Suprapubic skin (tissue), 4 donors: ENCODE data around the gene GALNT17. TPM values are rescaled to one million over a fixed set of nuclear protein-coding genes. Genes with fewer than 3 reads are reported as not detected.
A peak's percentile ranks its signal among the peaks of the same experiment; 100 is the strongest.

Experiments used
- DNase-seq, 2 donors: peaks; one replicate each; pipeline ENCODE4 v3.0.0-alpha.2; 2019; ENCODE audit warnings: low spot score in 2 of 2
- H3K27ac ChIP-seq: fragments of 200-600 bp; sonication (generic); one replicate; pipeline ENCODE4 v1.5.1; 2019
- H3K27me3 ChIP-seq: fragments of 200-600 bp; sonication (generic); one replicate; pipeline ENCODE4 v1.5.1; 2019
- H3K36me3 ChIP-seq: fragments of 200-600 bp; sonication (generic); one replicate; pipeline ENCODE4 v1.5.1; 2019
- H3K4me1 ChIP-seq: fragments of 200-600 bp; sonication (generic); one replicate; pipeline ENCODE4 v1.5.1; 2019
- H3K4me3 ChIP-seq: fragments of 200-600 bp; sonication (generic); one replicate; pipeline ENCODE4 v1.5.1; 2019; ENCODE audit warnings: mild to moderate bottlenecking
- H3K9me3 ChIP-seq: fragments of 200-600 bp; sonication (generic); one replicate; pipeline ENCODE4 v1.5.1; 2019
- EP300 ChIP-seq: sonication (generic); formaldehyde crosslinking; IDR thresholded peaks from one replicate; pipeline ENCODE4 v1.6.1; 2017; ENCODE audit warnings: antibody characterized with exemption
- POLR2A ChIP-seq, 2 donors: fragments of 450-650 bp; IDR thresholded peaks; one replicate each; pipeline ENCODE4 v1.6.1; 2017; ENCODE audit warnings: antibody characterized with exemption in 2 of 2, mild to moderate bottlenecking in 2 of 2, moderate library complexity in 2 of 2
- POLR2AphosphoS5 ChIP-seq, 3 donors: sonication (generic); formaldehyde crosslinking; IDR thresholded peaks; one replicate each; pipeline ENCODE4 v1.6.1; 2017; ENCODE audit warnings: antibody characterized with exemption in 3 of 3
- WGBS: methylation state at CpG from one replicate; pipeline ENCODE4 v1.1.5; 2018; 5-methylcytosine and 5-hydroxymethylcytosine counted together
- total RNA-seq, 4 donors: library from RNA; depleted of rRNA; stranded (reverse); fragments of >200 nt; gene quantifications; one replicate each; pipeline ENCODE4 v1.1.0, GENCODE V29; 2016
- TF ChIP-seq, protein P1 (sequence below), 2 donors: fragments of 200-600 bp in 1 of 2; fragments of 450-650 bp in 1 of 2; sonication (generic) in 1 of 2; IDR thresholded peaks; one replicate each; pipeline ENCODE4 v1.5.1; 2016 to 2019; ENCODE audit warnings: antibody characterized with exemption in 2 of 2, mild to moderate bottlenecking in 1 of 2, moderate library complexity in 1 of 2

The GALNT17 gene
- total RNA-seq, 4 donors from 2014 or later, result 2.0 to 4.7 (median 2.7) TPM

DNA sequence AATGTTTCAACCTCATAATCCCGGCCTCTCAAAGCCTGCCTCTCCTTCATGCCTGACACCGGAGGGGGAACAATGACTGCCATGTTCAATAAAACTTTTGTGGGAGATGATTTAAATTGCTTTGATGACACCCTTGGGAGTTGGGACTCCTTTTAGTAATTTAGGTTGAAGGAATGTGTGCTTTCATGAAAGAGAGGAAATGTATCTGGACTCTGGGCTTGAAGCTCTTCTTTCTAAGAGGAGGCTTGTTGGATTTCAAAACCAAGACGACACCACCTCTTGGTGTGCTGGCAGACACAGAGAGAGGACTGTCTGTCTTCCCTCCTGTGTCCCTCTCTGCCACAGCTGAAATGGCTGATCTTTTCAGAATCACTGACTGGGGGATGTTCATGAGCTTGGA lies 168.1 kb downstream of the GALNT17 start:
- no peak for DNase-seq
- 46% methylated on average over 3 of the region's 3 CpGs for WGBS
- TF ChIP-seq POLR2A (IDR thresholded peaks at IDR 0.05) (no peak), POLR2AphosphoS5 (IDR thresholded peaks at IDR 0.05) (no peak), EP300 (no peak)
- TF ChIP-seq, protein P1, sequence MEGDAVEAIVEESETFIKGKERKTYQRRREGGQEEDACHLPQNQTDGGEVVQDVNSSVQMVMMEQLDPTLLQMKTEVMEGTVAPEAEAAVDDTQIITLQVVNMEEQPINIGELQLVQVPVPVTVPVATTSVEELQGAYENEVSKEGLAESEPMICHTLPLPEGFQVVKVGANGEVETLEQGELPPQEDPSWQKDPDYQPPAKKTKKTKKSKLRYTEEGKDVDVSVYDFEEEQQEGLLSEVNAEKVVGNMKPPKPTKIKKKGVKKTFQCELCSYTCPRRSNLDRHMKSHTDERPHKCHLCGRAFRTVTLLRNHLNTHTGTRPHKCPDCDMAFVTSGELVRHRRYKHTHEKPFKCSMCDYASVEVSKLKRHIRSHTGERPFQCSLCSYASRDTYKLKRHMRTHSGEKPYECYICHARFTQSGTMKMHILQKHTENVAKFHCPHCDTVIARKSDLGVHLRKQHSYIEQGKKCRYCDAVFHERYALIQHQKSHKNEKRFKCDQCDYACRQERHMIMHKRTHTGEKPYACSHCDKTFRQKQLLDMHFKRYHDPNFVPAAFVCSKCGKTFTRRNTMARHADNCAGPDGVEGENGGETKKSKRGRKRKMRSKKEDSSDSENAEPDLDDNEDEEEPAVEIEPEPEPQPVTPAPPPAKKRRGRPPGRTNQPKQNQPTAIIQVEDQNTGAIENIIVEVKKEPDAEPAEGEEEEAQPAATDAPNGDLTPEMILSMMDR (IDR thresholded peaks at IDR 0.05), result no peak
- no peak overlapping the region for H3K27ac ChIP-seq
- H3K4me3 ChIP-seq, result no peak overlapping the region
- H3K9me3 ChIP-seq, result no peaks in the 10 kb centered on the region
- H3K36me3 ChIP-seq, result no peaks in the 10 kb centered on the region
- no peaks in the 10 kb centered on the region for H3K27me3 ChIP-seq
- H3K4me1 ChIP-seq, result no peaks in the 10 kb centered on the region

DNA sequence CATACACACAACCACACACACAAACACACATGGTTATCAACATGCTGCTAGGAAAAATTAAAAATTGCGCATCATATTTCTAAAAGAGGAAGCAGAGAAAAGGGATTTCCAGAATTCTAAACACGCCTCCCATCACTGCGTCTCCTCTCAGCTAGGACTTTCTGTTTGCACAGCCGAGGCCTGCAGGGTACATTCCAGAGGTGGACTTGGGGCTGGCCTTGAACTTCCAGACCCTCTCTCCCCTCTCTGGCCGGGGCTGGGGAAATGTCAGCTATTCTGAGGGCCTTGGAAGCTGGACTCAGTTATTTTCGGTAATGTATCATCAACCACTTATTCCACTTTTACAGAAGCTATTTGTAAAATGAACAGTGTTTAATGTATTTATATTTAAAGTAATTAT lies 168.7 kb downstream of the GALNT17 start:
- TF ChIP-seq POLR2AphosphoS5 (IDR thresholded peaks at IDR 0.05) (no peak), POLR2A (IDR thresholded peaks at IDR 0.05) (no peak), EP300 (no peak)
- TF ChIP-seq, protein P1 (IDR thresholded peaks at IDR 0.05), result no peak
- H3K27me3 ChIP-seq, result no peaks in the 10 kb centered on the region
- no peaks in the 10 kb centered on the region for H3K4me1 ChIP-seq
- DNase-seq, result no peak
- H3K36me3 ChIP-seq, result no peaks in the 10 kb centered on the region
- 79% methylated on average over 6 of the region's 6 CpGs for WGBS
- no peaks in the 10 kb centered on the region for H3K9me3 ChIP-seq
- H3K4me3 ChIP-seq, result no peak overlapping the region
- no peak overlapping the region for H3K27ac ChIP-seq

DNA sequence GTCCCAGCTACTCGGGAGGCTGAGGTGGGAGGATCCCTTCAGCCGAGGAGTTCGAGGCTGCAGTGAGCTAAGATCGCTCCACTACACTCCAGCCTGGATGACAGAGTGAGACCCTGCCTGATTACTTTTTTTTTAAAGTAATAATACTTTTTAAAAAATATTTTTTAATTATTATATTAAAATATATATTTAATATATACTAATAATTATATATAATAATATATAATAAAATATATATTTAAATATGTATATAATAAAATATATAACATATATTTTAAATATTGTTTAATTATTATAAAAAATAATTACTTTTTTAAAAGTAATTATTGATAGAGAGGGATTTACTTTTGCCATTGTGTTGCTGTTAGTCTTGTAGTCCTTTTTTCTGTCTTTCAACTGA lies 169.2 kb downstream of the GALNT17 start:
- no peak for DNase-seq
- Histone ChIP-seq H3K4me1 (no peaks in the 10 kb centered on the region), H3K9me3 (no peaks in the 10 kb centered on the region), H3K4me3 (no peak overlapping the region), H3K36me3 (no peaks in the 10 kb centered on the region), H3K27me3 (no peaks in the 10 kb centered on the region), H3K27ac (no peak overlapping the region)
- TF ChIP-seq, protein P1 (IDR thresholded peaks at IDR 0.05), result no peak
- TF ChIP-seq EP300, result no peak
- TF ChIP-seq POLR2AphosphoS5 (IDR thresholded peaks at IDR 0.05), result no peak
- WGBS, result 86% methylated on average over 4 of the region's 4 CpGs

DNA sequence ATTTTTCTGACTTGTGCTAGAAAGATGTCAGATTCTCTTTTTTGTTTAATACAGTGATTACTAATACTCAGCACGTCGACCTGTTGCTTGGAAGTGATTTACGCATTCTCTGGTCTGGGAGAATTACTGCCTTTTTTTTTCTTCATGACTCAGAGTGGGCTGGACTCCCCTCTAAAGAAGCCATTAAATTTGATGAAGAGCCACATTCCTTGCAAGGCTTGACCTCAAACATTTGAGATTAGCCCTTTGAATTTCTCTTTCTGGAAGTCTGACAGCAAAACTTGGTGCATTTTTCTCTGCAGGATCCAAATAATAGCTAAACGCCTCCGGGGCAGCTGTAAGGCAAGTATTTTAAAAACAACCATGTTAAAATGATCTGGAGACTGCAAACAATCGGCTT lies 171.6 kb downstream of the GALNT17 start:
- no peak for TF ChIP-seq EP300
- TF ChIP-seq POLR2AphosphoS5 (IDR thresholded peaks at IDR 0.05), result no peak
- TF ChIP-seq POLR2A (IDR thresholded peaks at IDR 0.05), result no peak
- TF ChIP-seq, protein P1 (IDR thresholded peaks at IDR 0.05), result no peak
- Histone ChIP-seq H3K4me3 (no peak overlapping the region), H3K9me3 (no peaks in the 10 kb centered on the region), H3K27me3 (no peaks in the 10 kb centered on the region), H3K4me1 (no peaks in the 10 kb centered on the region), H3K27ac (no peak overlapping the region), H3K36me3 (no peaks in the 10 kb centered on the region)
- WGBS, result 25% methylated on average over 6 of the region's 6 CpGs
- DNase-seq, result no peak

DNA sequence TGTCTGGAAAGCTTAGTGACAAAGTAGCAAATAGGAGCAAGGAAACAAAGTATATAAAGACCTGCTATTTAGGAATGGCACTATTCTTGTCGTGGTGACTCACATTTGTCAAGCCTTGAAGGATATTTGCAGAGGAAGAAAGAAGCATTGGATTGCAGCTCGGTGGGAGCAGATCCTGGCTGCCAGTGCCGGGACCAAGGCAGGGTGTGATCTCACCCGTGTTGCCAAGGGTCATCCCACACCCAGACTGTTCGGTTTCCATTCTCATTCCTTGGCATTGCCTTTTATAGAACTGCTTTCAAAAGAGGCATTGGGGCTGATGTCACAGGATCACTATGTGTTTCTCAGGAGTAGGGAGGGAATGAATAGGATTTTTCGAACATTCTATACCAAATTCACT lies 176.2 kb downstream of the GALNT17 start:
- Histone ChIP-seq H3K4me3 (no peak overlapping the region), H3K36me3 (no peaks in the 10 kb centered on the region), H3K27me3 (no peaks in the 10 kb centered on the region), H3K9me3 (no peaks in the 10 kb centered on the region), H3K27ac (no peak overlapping the region), H3K4me1 (no peaks in the 10 kb centered on the region)
- WGBS, result 31% methylated on average over 6 of the region's 6 CpGs
- no peak for DNase-seq
- TF ChIP-seq EP300 (peak; percentile 27), POLR2AphosphoS5 (IDR thresholded peaks at IDR 0.05) (no peak)

DNA sequence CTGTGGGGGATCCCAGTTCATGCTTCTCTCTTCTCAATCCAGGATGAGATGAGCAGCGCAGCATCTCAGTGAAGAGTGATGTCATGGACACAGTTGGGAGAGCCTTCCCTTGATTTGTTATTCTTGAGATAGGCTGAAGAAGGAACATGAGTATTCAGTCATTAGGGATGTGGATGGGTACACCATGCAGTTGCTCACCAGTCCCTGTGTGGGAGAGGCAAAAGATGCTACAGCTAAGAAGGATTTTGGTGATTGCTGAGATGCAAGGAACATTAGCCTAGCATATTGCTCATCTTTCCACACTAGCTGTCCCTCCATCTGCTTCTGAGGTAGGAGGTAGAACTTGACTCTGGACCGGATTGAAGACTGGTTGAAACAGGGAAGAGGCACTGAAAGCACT lies 179.6 kb downstream of the GALNT17 start:
- TF ChIP-seq EP300 (no peak), POLR2A (IDR thresholded peaks at IDR 0.05) (no peak), POLR2AphosphoS5 (IDR thresholded peaks at IDR 0.05) (no peak)
- TF ChIP-seq, protein P1 (IDR thresholded peaks at IDR 0.05), result no peak
- Histone ChIP-seq H3K36me3 (no peaks in the 10 kb centered on the region), H3K4me3 (no peak overlapping the region), H3K4me1 (no peaks in the 10 kb centered on the region), H3K27me3 (no peaks in the 10 kb centered on the region), H3K27ac (no peak overlapping the region), H3K9me3 (no peaks in the 10 kb centered on the region)
- WGBS, result 71% methylated on average over 2 of the region's 2 CpGs
- no peak for DNase-seq
